GM21619 (cell line): ENCODE data around the gene DYNC2H1.
"Not testable (repeated sequence)": the region's sequence is repeated elsewhere in the genome, so short reads cannot be mapped to it uniquely, and the experiment has no call there.

Experiments
- ATAC-seq: cut with Tn5 transposase; IDR thresholded peaks from one replicate; pipeline ENCODE4 v1.9.1; 2021; ENCODE audit not compliant: unreplicated experiment

DYNC2H1 gene

DNA sequence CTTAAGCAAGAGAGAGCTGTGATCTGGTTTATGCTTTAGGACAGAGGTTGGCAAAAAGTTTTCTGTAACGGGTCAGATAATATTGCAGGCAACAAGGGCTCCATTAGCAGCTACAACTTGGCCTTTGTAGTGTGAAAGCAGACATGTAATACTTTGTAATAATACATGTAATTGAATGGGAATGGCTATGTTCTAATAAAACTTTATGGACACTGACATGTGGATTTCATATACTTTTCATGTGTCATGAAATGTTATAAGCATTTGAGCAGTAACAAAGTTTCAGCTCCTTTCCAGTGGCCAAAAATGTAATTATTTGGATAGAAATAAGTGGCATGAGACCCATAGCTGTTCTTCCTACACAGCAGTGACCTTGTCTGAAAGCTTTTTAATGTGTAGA, 3.1 kb downstream of the DYNC2H1 start:
- ATAC-seq = no peak

DNA sequence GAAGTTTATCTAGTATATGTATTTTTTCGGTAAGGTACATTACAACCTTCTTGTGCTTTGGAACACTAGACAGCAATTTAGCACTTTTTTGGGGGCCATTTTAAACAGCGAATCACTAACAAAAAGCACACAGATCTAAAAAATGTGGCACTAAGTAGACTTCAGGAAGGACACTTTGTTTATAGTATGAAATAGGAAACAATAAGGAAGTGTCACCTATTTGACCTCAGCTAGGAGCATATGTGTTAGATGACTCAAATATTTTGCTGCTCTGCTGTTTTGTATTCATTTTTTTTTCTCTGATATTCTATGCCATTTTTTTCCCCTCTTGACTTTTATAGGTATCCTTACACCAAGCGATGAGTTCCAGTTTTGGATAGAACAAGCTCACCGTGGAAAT, 5.6 kb downstream of the DYNC2H1 start:
- ATAC-seq = no peak

DNA sequence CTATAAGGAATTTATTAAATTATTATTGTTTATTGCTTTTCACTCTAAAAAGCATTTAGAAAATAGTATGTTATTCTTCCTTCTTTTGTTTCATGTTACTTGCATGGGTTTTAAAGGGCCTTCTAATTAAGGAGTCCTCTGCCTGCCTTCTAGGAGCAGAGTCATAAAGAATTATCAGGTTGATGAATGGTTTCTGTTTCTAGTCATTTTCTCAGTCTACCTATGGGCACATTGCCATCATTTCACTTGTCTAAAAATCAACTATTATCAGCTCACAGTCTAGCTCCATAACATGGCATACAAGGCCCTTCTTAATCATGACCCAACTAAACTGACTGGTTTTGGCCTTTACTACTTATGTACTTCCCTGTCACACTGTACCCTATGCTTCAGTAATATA, 16.2 kb downstream of the DYNC2H1 start:
- no peak for ATAC-seq

DNA sequence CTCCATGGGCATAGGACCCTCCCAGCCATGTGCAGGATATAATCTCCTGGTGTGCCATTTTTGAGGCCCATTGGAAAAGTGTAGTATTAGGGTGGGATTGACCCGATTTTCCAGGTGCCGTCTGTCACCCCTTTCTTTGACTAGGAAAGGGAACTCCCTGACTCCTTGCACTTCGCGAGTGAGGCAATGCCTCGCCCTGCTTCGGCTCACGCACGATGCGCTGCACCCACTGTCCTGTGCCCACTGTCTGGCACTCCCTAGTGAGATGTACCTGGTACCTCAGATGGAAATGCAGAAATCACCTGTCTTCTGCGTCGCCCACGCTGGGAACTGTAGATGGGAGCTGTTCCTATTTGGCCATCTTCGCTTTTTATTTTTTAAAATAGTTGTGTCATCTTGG, 32.8 kb downstream of the DYNC2H1 start:
- not testable (repeated sequence) for ATAC-seq

DNA sequence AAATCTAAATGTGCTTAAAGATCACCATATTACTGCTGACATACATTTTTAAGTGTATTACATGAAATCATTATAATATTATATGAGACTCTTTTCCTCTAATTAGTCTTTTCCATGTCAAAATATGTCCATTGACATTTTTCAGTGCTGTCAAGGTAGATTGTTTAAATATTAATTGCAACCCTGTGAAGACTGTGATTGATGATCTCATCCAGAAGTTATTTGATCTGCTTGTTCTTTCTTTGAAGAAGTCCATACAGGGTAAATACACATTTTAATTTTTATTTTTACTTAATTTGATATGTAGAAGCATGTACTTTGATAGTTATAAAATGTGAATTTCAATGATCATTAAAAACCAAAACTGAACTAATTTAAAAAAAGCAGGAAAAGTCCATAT, 38.4 kb downstream of the DYNC2H1 start:
- ATAC-seq = no peak

DNA sequence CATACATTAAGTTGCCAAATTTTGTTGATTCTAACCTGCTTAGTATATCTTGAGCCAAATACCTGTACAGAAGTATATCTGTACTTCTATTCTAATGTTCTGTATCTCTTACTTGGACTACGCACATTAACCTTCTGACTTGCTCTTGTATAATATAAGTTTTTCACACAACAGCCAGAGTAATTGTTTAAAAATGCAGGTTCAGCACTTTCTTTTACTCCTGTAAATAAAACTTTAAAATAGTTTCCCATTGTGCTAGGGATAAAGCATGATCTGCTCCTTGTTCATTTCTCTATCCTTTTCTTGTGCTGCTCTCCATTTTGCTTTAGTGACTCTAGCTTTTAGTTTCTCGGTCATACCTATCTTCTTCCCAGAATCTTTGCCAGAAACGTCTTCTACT, 48.3 kb downstream of the DYNC2H1 start:
- no peak for ATAC-seq

DNA sequence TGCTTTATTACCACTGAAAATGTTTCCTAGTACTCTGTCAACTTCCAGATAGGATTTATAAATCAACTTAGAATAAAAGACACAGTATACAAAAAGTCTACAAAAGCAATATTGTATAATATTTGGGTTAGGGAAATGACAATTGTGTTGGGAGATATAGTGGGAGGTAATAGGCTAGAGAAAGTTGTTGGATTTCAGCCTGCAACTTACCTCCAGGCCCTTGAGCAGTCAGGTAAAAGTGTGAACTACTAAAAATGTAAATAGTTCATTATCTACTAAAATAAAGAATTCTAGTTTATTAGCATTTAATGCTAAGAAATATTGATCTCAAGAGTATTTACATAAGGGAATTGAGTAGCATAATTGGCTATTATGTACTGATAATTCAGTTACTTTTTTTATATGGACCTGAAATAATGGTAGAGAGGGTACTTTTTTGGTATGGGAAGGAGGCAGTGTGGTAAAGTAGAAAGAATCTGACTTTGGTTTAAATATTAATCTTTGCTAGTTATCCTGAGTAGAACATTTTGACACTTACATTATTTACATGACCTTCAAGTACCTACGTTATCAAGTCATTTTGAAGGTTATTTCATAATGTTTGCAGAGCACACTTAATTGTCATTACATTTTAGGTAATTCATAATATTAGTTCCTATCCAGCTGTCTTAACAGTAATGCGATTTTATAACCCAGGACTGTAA, 55.0 kb downstream of the DYNC2H1 start:
- no peak for ATAC-seq

DNA sequence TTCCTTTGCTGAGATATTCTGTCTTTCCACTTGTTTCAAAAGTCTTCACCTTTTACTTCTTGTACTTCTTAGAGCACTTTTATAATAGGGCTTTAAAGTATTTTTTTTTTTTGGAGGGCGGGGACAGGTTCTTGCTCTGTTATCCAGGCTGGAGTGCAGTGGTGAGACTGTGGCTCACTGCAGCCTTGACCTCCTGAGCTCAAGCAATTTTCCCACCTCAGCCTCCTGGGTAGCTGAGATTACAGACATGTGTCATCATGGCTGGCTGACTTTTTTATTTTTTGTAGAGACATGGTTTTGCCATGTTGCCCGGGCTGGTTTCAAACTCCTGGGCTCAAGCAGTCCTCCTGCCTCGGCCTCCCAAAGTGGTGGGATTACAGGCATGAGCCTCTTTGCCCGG, 57.9 kb downstream of the DYNC2H1 start:
- no peak for ATAC-seq

DNA sequence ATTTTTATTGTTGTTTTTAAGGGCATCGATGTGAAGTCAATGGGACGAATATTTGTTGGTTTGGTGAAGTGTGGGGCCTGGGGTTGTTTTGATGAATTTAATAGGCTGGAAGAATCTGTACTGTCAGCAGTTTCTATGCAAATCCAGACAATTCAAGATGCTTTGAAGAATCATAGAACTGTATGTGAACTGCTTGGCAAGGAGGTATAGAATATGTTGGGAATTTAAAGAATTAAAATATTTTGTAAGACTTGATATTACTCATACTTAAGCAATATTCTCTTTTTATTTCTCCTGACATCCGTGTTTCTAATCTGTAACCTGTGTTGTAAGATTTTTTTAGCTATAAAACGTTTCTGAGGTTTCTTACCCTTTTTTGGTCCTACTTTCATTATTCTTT, 61.6 kb downstream of the DYNC2H1 start:
- no peak for ATAC-seq

DNA sequence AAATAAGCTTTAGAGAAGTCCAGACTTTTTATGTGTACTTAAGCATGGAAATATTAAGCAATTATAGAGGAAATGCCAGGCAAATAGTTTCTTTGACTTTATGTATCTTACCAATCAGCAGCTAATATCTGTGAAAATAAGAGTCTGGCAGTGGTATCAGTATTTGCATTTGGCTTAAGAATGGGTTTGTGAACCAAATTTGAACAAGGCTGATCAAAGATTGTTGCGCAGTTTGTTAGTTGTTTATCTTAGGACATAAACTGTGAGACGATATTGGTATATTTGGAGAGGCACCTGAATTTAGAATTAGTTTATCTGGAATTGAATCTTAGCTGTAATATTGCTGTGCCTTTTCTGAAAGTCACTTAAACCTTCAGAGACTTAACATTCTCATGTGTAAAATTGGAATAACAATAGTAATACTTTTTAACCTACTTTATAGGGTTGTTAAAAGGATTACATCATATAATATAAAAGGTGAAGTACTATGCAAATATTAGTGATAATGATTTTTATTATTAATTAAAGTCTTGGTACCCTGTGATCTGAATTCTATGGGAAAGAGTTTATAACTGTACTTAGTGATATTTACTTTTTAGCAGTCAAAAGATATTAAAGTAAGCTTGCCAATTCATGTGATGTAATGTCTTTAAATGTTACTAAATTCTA, 66.4 kb downstream of the DYNC2H1 start:
- ATAC-seq = no peak

DNA sequence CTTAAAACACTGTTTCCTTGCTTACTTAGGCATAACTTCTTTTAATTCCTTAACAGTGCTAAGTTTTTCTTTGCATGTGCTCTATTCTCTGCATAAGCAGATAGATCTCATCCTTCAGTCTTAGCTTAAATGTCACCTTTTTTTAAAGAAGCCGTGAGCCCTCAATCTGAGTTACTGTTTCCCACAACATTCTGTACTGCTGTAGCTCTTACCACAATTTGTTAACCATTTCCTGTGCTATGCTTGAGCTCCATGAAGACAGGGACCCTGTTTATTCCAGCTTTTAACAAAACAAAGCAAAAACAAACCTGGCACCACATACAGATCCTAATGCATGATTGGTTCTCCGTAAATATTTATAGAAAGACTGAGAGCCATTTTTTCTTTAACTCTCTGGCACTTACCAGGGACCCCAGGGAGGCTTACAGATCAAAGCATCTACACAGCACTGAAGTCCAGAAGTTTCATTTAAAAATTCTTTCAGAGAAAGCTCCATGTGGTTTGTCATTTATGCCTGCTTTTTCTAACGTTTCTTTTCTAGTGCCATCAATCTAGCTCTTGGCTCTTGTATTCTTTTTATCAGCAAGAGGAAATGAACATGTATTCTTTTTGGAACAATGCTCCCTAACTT, 74.9 kb downstream of the DYNC2H1 start:
- no peak for ATAC-seq

DNA sequence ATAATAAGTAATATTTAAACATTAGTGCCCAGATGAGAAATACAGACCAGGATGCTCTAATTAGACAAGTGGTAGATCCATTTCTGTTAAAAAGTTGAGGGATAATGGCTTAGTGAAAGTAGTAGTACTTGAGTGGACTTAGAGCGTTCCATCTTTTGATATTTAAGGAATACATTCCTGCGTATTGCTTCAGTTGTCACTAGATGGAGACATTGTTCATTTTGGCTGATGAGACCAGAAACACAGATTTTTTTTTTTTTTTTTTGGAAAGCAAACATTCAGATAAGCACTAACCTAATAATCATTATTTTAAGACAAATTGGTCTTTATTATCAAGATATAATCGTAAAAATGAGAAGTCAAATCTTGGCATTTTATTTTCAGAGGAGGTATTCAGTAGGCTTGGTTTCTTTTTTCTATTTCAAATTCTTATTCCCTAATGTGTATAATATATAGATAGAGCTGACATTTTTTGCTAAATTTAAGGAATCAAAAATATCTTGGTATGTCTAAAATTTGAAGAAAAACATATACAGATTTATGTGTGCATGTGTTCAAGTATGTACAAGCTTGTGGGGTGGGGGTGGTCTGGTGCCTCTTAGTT, 92.9 kb downstream of the DYNC2H1 start:
- no peak for ATAC-seq

DNA sequence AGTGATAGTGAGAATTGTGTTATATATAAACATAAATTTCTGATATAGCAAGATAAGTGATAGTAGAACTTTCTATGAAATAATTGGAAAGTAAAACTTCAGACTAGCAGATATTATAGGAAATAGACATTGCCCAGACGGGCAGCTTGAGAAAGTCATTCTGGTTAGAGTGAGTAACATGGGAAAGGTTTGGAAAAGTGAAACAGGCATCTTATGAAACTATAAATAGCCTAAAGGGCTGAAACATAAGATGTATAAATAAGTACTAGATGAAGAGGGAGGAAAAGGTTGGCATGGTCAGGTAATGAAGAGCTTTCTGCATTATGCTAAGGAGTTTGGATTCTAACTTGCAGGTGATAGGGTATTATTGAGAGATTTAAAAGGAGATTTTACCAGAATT, 101.3 kb downstream of the DYNC2H1 start:
- ATAC-seq = no peak

DNA sequence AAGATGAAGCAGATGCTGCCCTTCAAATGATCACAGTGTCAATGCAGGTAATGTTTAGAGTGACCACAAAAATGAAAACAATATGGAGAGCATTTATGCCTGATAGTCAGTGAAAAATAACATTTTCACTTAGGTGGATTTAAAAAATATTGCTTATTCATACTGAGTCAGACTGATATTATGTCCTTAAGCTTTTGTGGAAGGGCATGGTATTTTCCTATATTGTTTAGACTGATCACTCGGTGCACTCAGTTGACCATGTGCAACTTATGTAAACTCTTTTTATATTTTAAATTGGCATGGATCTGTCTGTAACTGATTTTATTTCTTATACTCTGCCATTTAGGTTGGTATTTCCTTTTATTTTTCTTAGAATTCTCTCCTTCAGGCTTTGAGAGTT, 106.6 kb downstream of the DYNC2H1 start:
- ATAC-seq = no peak

DNA sequence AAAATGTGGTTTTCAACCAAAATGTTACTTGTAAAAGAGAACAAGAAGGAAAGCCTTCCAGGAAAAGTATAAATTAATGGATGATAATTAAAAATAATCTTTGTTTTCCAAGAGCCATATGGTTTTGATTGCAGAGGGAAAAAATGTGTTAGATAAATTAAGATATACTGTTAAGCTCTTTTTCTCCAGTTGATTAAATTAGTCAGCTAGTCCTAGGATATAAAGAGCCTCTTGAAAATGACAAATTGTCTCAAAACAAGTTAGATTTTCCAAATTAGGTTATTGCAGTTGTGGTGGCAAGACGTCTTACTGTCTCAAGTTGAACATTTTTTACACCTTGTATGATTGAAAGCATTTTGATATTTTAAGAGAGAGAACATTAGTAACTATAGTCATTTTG, 110.9 kb downstream of the DYNC2H1 start:
- ATAC-seq = no peak

DNA sequence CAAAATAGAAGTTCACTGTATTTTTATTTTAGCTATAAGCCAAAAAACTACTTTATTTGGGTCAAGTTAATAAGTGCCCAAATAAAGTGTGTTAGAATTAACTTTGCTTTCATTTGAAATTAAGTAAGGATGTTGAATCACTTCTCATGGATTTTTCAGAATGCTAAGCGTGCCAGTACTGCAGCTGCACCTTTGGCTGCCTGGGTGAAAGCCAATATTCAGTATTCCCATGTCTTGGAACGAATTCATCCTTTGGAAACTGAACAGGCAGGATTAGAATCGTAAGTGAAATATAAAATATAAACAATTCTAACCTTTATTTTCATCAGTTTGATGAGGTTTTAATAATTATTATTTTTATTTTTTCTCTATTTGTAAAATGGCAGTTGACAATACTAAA, 113.6 kb downstream of the DYNC2H1 start:
- ATAC-seq = no peak

DNA sequence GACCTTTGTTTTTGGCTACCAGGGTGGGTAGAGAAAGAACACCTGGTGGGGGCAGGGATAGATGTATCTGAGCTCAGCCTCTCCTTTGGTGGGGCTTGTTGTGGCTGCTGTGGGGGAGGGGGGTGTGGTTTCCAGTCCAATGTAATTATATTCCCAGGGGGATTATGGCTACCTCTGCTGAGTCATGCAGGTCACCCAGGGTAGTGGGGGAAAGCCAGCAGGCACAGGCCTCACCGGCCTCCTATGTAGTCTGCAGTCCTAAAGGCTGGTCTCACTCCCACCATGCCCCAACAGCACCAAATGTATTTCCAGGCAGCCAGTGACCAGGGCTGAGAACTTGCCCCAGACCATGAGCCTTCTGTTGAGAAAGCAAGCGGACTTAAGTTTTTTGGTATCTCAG, 119.6 kb downstream of the DYNC2H1 start:
- ATAC-seq = no peak

DNA sequence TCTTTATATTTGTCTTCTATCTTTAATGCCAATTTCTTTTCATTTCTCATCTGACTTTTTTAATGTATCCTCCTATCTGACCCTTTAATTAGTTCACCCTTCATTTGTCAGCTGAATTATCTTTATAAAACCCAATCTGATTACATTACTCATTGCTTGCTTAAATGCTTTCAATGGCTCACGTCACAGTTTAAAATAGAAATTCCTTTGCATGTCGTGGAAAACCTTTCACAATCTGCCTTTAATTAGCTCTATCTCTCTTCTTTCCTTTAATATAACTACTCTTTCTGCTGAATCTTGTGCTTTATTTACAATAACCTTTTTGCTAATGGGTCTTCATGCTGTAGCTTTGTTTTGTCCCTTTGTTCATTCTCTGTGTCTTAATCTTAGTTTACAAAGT, 125.7 kb downstream of the DYNC2H1 start:
- no peak for ATAC-seq

DNA sequence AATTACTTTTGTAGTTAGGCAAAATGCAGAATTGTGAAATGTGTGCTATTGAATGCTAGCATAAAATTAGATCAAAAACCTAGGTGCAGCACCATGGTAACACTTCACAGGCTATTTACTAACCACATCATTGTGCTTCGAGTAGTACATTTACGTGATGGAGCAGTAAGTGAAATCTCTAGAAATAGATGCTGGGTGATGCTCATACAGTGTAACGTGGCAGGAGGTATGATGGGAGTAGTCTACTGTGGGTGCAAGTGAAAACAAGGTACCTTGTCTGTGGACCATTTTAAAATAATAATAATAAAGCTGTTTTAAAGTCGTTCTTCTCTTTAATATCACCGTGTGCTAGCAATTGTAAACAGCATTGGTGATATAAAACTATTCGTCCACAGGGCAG, 132.3 kb downstream of the DYNC2H1 start:
- no peak for ATAC-seq

DNA sequence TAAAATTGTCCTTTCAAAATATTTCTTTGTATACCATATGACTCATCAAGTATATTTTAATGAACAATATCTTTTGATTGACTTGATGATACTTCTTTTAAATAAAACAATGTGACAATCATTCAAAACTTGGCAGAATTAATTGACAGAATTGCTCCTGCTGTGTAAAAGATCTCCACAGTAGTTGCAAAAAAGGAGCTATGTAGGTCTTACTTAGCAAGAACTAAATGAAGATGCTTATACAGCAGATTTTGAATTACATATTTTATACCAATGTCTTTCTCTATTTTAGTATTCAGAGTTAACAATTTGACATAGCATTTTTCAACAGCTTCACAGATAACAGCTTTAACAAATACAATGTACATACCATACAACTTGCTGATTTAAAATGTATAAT, 144.9 kb downstream of the DYNC2H1 start:
- no peak for ATAC-seq

DNA sequence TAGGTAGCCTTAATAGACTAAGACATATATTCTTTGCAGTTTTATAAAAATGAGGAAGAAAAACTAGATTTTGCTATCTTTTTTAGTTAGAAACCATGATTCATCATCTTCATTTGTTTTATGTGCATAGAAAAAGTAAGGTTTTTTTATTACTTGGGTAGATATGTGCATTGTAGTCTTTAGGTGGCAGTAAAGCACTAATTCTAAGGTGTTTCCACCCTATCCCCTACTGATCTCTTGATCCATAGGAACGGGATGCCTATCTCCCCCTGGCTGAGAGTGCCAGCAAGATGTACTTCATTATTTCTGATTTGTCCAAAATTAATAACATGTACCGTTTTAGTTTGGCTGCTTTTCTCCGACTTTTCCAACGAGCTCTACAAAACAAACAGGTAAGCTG, 148.1 kb downstream of the DYNC2H1 start:
- ATAC-seq = no peak

DNA sequence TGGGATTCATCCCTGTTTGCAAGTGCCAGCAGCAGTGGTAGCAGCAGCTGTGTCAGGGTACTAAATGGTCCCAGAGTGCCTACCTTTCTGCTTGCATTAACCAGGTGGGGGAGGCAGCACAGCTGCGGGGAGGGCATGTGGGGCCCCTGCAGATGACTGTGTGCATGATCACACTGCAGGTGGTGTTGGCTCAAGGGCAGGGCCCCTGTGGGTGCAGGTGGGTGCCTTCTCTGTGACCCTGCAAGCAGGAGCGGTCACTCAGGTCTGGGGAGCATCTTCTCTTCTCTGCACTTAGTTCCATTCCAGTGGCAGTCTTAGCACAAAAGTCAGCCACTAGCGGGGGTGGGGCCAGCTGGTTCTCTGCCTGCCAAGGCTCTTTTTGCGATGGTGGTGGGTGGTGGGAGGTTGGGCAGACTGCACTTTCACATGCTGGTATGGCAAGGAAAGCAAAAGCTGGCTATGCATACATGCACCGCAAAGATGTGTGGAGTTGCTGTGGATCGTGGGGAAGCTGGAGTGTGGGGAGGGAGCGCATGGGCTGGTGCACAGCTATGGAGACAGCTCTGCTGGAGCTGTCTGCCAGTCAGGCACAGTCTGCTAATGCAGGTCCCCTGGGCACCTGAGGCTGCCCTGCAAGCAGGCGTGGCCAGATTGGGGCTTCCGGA, 157.1 kb downstream of the DYNC2H1 start:
- no peak for ATAC-seq
